ENCODE data around the gene RBM15B.

GRCh38 chr3:51386159-51386851, 4.8 kb upstream of the RBM15B start:
- TF ChIP-seq CTCF (IDR thresholded peaks at IDR 0.05) (peak in 1 of 5 experiments; percentile 23), POLR2AphosphoS5 (IDR thresholded peaks at IDR 0.05) (no peak), POLR2A (IDR thresholded peaks at IDR 0.05) (no peak), EP300 (IDR thresholded peaks at IDR 0.05; ENCODE audit: low read depth) (no peak)

All from transverse colon (tissue), 4 donors.